Retinal pigment epithelial cell (primary cell): ENCODE data around the gene CCDC51.

ENCODE experiments used
- DNase-seq: peaks from one replicate; pipeline ENCODE4 v3.0.0-alpha.2; 2010; ENCODE audit warnings: low read depth
- H3K4me3 ChIP-seq: 2 replicates; pipeline ENCODE4 v1.5.1; 2011; ENCODE audit warnings: mild to moderate bottlenecking, low read length, control low read depth, moderate library complexity
- CTCF ChIP-seq: conservative IDR thresholded peaks from 2 replicates; pipeline ENCODE4 v1.5.1; 2011; ENCODE audit warnings: low read depth, low read length, control low read depth, inconsistent platforms

Gene CCDC51

DNA sequence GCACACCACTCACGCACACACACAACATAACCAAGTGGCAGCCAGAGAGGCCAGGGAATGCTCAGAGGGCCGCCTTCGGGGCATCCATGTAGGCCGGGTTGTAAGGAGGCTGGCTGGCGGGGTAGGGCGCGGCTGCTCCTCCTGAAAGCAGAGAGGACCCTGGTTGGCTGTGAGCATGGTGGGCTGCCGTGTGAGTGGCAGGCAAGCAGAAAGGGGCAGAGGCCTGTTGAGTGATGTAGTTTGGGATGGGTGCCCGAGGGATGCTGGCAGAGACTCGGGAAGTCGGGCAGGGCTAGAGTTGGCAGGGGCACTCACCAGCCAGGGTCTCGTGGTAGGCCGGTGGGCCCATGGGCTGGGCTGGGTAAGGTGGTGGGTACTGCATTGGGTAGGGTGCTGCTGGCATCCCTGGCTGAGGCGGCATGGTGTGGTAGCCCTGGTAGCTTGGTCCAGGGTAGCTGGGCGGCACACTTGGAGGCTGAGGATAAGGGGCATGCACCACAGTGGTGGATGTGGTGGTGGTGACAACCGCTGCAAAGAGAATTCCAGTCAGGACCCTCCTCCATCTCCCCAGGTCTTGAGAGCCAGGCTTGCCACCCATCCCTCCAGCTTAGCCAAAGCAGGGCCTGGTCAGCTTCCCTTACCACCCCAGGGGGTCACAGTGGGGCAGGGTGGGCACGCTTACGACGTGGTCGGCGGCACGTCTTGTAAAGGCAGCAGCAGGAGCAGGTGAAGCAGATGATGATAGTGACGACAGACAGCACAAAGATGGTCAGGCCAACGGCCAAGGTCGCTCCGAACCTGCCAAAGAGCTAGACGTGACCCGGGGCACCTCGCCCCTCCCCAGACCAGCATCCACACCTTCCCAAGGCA lies 29.4 kb upstream of the CCDC51 start:
- H3K4me3 ChIP-seq: no peak overlapping the region
- no peak for TF ChIP-seq CTCF
- no peak for DNase-seq

GRCh38 chr3:48468329-48468731 lies 28.4 kb upstream of the CCDC51 start:
- no peak overlapping the region for H3K4me3 ChIP-seq
- no peak for DNase-seq
- TF ChIP-seq CTCF: no peak

DNA sequence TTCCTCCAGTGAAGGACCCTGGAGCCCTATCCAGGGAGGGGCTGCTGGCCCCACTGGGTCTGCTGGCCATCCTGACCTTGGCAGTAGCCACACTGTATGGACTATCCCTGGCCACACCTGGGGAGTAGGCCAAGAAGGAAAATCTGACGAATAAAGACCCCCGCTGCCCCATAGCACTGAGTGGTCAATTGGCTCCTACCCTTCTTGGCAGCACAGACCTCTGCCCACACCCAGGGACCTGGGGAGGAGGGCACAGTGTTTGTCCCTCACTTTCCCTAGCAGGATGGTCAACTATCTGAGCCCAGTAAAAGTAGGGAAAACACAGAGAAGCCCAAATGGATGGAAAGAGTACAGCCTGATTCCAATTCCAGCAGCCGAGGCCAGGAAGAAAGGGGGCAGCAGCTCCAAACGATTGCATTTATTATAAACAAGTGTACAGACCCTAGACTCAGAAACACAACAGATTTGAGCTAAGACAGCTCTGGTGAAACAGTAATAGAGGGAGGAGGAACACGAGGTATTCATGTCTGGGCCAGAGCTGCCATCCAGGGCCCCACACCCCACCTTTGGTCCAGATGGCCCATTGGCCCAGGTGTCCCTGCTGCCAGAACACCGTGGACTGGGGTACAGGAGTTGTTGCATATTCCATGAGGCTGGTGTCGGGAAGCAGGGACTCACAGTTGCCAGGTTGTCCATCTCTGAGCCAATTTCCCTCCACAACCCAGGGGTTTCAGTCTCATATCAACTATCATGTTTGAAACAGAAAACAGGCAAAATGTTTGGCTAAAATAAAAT lies 27.8 kb upstream of the CCDC51 start:
- no peak overlapping the region for H3K4me3 ChIP-seq
- DNase-seq: no peak
- no peak for TF ChIP-seq CTCF

DNA sequence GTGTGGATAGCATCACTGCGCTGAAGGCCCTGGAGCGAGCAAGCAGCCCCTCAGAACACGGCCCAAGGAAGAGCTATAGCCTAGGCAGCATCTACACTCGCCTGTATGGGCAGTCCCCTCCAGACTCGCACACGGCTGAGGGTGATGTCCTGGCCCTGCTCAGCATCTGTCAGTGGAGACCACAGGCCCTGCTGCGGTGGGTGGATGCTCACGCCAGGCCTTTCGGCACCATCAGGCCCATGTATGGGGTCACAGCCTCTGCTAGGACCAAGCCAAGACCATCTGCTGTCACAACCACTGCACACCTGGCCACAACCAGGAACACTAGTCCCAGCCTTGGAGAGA lies 27.2 kb upstream of the CCDC51 start:
- DNase-seq: no peak
- H3K4me3 ChIP-seq: peak overlapping the region; percentile 45
- TF ChIP-seq CTCF: no peak

DNA sequence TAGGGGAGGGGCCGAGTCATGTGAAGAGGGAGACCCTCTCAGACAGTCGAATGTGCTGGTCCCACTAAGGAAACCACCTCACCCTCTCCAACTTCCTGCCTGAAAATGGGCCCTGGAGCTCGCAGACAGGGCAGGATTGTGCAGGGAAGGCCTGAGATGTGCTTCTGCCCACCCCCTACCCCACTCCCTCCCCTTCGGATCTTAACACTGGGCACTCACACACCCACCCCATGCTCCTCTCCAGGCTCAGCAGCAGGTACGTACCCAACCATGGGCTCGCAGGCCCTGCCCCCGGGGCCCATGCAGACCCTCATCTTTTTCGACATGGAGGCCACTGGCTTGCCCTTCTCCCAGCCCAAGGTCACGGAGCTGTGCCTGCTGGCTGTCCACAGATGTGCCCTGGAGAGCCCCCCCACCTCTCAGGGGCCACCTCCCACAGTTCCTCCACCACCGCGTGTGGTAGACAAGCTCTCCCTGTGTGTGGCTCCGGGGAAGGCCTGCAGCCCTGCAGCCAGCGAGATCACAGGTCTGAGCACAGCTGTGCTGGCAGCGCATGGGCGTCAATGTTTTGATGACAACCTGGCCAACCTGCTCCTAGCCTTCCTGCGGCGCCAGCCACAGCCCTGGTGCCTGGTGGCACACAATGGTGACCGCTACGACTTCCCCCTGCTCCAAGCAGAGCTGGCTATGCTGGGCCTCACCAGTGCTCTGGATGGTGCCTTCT lies 26.6 kb upstream of the CCDC51 start:
- TF ChIP-seq CTCF: no peak
- H3K4me3 ChIP-seq: peak overlapping the region; percentile 45
- no peak for DNase-seq

- peak; percentile 100 for DNase-seq
- peak overlapping the region; percentile 45 for H3K4me3 ChIP-seq
- peak; percentile 87 for TF ChIP-seq CTCF
These were observed 25.8 kb upstream of the CCDC51 start for GRCh38 chr3:48465531-48466378.
